GM18907 (cell line): ENCODE measurements around the gene THRB.
A peak's percentile ranks its signal among the peaks of the same experiment; 100 is the strongest.

Experiments
- ATAC-seq: cut with Tn5 transposase; IDR thresholded peaks from one replicate; pipeline ENCODE4 v1.9.1; 2021; ENCODE audit warnings: mild to moderate bottlenecking, moderate library complexity; ENCODE audit not compliant: unreplicated experiment

THRB gene

GRCh38 chr3:24237971-24238706, 256.5 kb downstream of the THRB start:
- ATAC-seq, result peak; percentile 86

- no peak for ATAC-seq
Measured at GRCh38 chr3:24235121-24235520, 259.5 kb downstream of the THRB start.

GRCh38 chr3:24232784-24233183, 261.9 kb downstream of the THRB start:
- ATAC-seq, result no peak

- no peak for ATAC-seq
Measured at GRCh38 chr3:24229468-24230221, 265.0 kb downstream of the THRB start.

- ATAC-seq, result no peak
Measured at GRCh38 chr3:24227635-24228034, 267.0 kb downstream of the THRB start.

- ATAC-seq, result no peak
Measured at GRCh38 chr3:24226397-24226796, 268.3 kb downstream of the THRB start.

- no peak for ATAC-seq
Measured at GRCh38 chr3:24225385-24225950, 269.2 kb downstream of the THRB start.

GRCh38 chr3:24224666-24225384, 269.8 kb downstream of the THRB start:
- ATAC-seq, result no peak

GRCh38 chr3:24222165-24222805, 272.4 kb downstream of the THRB start:
- no peak for ATAC-seq

- no peak for ATAC-seq
Measured at GRCh38 chr3:24220859-24221657, 273.6 kb downstream of the THRB start.

- ATAC-seq, result no peak
Measured at GRCh38 chr3:24215502-24215901, 279.1 kb downstream of the THRB start.

GRCh38 chr3:24211381-24211780, 283.3 kb downstream of the THRB start:
- no peak for ATAC-seq

- no peak for ATAC-seq
Measured at GRCh38 chr3:24202071-24202470, 292.6 kb downstream of the THRB start.

GRCh38 chr3:24201301-24201700, 293.3 kb downstream of the THRB start:
- no peak for ATAC-seq

- no peak for ATAC-seq
Measured at GRCh38 chr3:24199775-24200247, 294.8 kb downstream of the THRB start.

GRCh38 chr3:24199300-24199699, 295.4 kb downstream of the THRB start:
- no peak for ATAC-seq

- ATAC-seq, result no peak
Measured at GRCh38 chr3:24198728-24199127, 295.9 kb downstream of the THRB start.

GRCh38 chr3:24197809-24198208, 296.8 kb downstream of the THRB start:
- no peak for ATAC-seq

GRCh38 chr3:24196526-24196925, 298.1 kb downstream of the THRB start:
- ATAC-seq, result no peak
